H1 (cell line): ENCODE data around the gene CDADC1. TPM values are rescaled to one million over a fixed set of nuclear protein-coding genes. Genes with fewer than 3 reads are reported as not detected.

ENCODE experiments used
- CTCF ChIA-PET: fragments of 300-600 bp; sonication (Branson Sonifier 250); formaldehyde crosslinking; loops from one replicate; lab custom pipeline; 2021; ENCODE audit not compliant: partially characterized antibody; lab: Charles Lee
- POLR2A ChIA-PET: fragments of 300-600 bp; sonication (Branson Sonifier 250); formaldehyde crosslinking; loops from one replicate; lab custom pipeline; 2021; ENCODE audit warnings: inconsistent platforms; ENCODE audit not compliant: partially characterized antibody; lab: Charles Lee
- DNase-seq, 2 experiments: peaks; one replicate each; pipeline versions ENCODE4 v3.0.0 to v3.0.0-alpha.2; 2010 to 2022; ENCODE audit warnings: low spot score in 2 of 2, low read depth in 1 of 2, mixed read lengths in 1 of 2
- FAIRE-seq: peaks from 2 replicates; lab custom pipeline; 2011; peaks lifted over from hg19 to GRCh38; lab: Jason Lieb, UNC
- H2AFZ ChIP-seq: 2 replicates; pipeline ENCODE4 v1.8.1; 2012; ENCODE audit warnings: low read length, inconsistent platforms
- H2AK5ac ChIP-seq: 2 replicates; pipeline ENCODE4 v1.6.1; 2013; ENCODE audit warnings: low read depth, low read length
- H2BK120ac ChIP-seq: replicated peaks from 2 replicates; pipeline ENCODE3; 2013; ENCODE audit warnings: low read depth, low read length, inconsistent platforms
- H2BK12ac ChIP-seq: 2 replicates; pipeline ENCODE4 v1.6.1; 2013; ENCODE audit warnings: low read depth, low read length
- H2BK15ac ChIP-seq: 2 replicates; pipeline ENCODE4 v1.6.1; 2013; ENCODE audit warnings: low read length
- H2BK20ac ChIP-seq: 2 replicates; pipeline ENCODE4 v1.6.1; 2013; ENCODE audit warnings: low read length
- H2BK5ac ChIP-seq: 2 replicates; pipeline ENCODE4 v1.6.1; 2013; ENCODE audit warnings: low read depth, low read length
- H3K14ac ChIP-seq: 2 replicates; pipeline ENCODE4 v1.6.1; 2013; ENCODE audit warnings: inconsistent platforms; ENCODE audit not compliant: insufficient read length
- H3K18ac ChIP-seq: 2 replicates; pipeline ENCODE4 v1.6.1; 2013; ENCODE audit warnings: low read length; ENCODE audit errors: extremely low read depth
- H3K23ac ChIP-seq: 2 replicates; pipeline ENCODE4 v1.6.1; 2013; ENCODE audit warnings: inconsistent platforms; ENCODE audit not compliant: insufficient read length
- H3K23me2 ChIP-seq: 2 replicates; pipeline ENCODE4 v1.6.1; 2013; ENCODE audit warnings: low read depth, low read length
- H3K27ac ChIP-seq: 2 replicates; pipeline ENCODE4 v1.6.1; 2011; ENCODE audit warnings: low read depth, low read length, inconsistent platforms
- H3K27me3 ChIP-seq, 4 experiments: replicated peaks in 1 of 4; 1 replicate in 1 of 4; 2 replicates in 3 of 4; pipeline versions ENCODE4 v1.6.1 to v1.8.1; 2011 to 2013; ENCODE audit warnings: low read length in 3 of 4, mild to moderate bottlenecking in 3 of 4, inconsistent platforms in 2 of 4, mixed read lengths in 2 of 4, moderate library complexity in 1 of 4; ENCODE audit not compliant: control insufficient read depth in 3 of 4, insufficient read depth in 3 of 4; ENCODE audit errors: extremely low read depth in 1 of 4
- H3K36me3 ChIP-seq, 4 experiments: 2 replicates each; pipeline versions ENCODE4 v1.6.1 to v1.8.1; 2011 to 2013; ENCODE audit warnings: mild to moderate bottlenecking in 4 of 4, low read length in 3 of 4, moderate library complexity in 2 of 4, control low read depth in 1 of 4, inconsistent platforms in 1 of 4; ENCODE audit not compliant: insufficient read depth in 4 of 4, control insufficient read depth in 2 of 4
- H3K4ac ChIP-seq: replicated peaks from 2 replicates; pipeline ENCODE3; 2013; ENCODE audit warnings: low read length, low read depth, mixed read lengths, inconsistent platforms; ENCODE audit not compliant: insufficient read length
- H3K4me1 ChIP-seq, 4 experiments: replicated peaks in 1 of 4; 1 replicate in 1 of 4; 2 replicates in 3 of 4; pipeline versions ENCODE4 v1.6.1 to v1.8.1; 2011 to 2013; ENCODE audit warnings: low read length in 3 of 4, inconsistent platforms in 2 of 4, mixed read lengths in 1 of 4; ENCODE audit not compliant: insufficient read depth in 4 of 4, control insufficient read depth in 3 of 4
- H3K4me2 ChIP-seq, 2 experiments: 2 replicates each; pipeline versions ENCODE4 v1.6.1 to v1.8.1; 2011 to 2013; ENCODE audit warnings: low read depth in 2 of 2, low read length in 2 of 2, control low read depth in 1 of 2, inconsistent platforms in 1 of 2, mild to moderate bottlenecking in 1 of 2; ENCODE audit not compliant: insufficient read depth in 1 of 2
- H3K4me3 ChIP-seq, 4 experiments: fragments of 200-600, 300-600 bp in 1 of 4; sonication (generic), shearing (Covaris generic), sonication (Bioruptor Twin) in 1 of 4; 2 replicates each; pipeline versions ENCODE4 v1.5.1 to v1.8.1; 2011 to 2016; ENCODE audit warnings: low read length in 4 of 4, low read depth in 3 of 4, control low read depth in 2 of 4, inconsistent platforms in 2 of 4, mild to moderate bottlenecking in 2 of 4, mixed read lengths in 1 of 4, moderate library complexity in 1 of 4; ENCODE audit not compliant: insufficient read depth in 2 of 4; ENCODE audit errors: extremely low read depth in 1 of 4
- H3K56ac ChIP-seq: replicated peaks from 2 replicates; pipeline ENCODE3; 2013; ENCODE audit warnings: low read depth, mild to moderate bottlenecking, mixed read lengths, low read length, inconsistent platforms; ENCODE audit not compliant: insufficient read length
- H3K79me1 ChIP-seq: 2 replicates; pipeline ENCODE4 v1.6.1; 2013; ENCODE audit warnings: low read depth, low read length, control low read depth
- H3K79me2 ChIP-seq, 2 experiments: 2 replicates each; pipeline versions ENCODE4 v1.6.1 to v1.8.1; 2012 to 2013; ENCODE audit warnings: low read length in 2 of 2, mild to moderate bottlenecking in 2 of 2, inconsistent platforms in 1 of 2; ENCODE audit not compliant: insufficient read depth in 2 of 2, control insufficient read depth in 1 of 2
- H3K9ac ChIP-seq, 4 experiments: replicated peaks in 1 of 4; 1 replicate in 1 of 4; 2 replicates in 3 of 4; pipeline versions ENCODE4 v1.6.1 to v1.8.1; 2011 to 2013; ENCODE audit warnings: low read depth in 3 of 4, low read length in 3 of 4, control low read depth in 2 of 4, mild to moderate bottlenecking in 2 of 4, moderate library complexity in 2 of 4, inconsistent platforms in 1 of 4; ENCODE audit errors: extremely low read depth in 1 of 4
- H3K9me3 ChIP-seq, 2 experiments: 2 replicates each; pipeline versions ENCODE4 v1.6.1 to v1.8.1; 2012 to 2013; ENCODE audit warnings: mild to moderate bottlenecking in 2 of 2, moderate library complexity in 2 of 2, control low read depth in 1 of 2, inconsistent platforms in 1 of 2, low read depth in 1 of 2, low read length in 1 of 2, mixed read lengths in 1 of 2; ENCODE audit not compliant: insufficient read depth in 2 of 2
- H4K20me1 ChIP-seq, 2 experiments: replicated peaks in 1 of 2; 2 replicates each; pipeline versions ENCODE3 to v1.8.1; 2011 to 2013; ENCODE audit warnings: inconsistent platforms in 2 of 2, low read length in 2 of 2, mild to moderate bottlenecking in 1 of 2; ENCODE audit not compliant: insufficient read depth in 2 of 2, control insufficient read depth in 1 of 2
- H4K5ac ChIP-seq: 2 replicates; pipeline ENCODE4 v1.6.1; 2013; ENCODE audit warnings: low read length, low read depth, mixed read lengths, inconsistent platforms; ENCODE audit not compliant: insufficient read length
- H4K8ac ChIP-seq: 2 replicates; pipeline ENCODE4 v1.8.0; 2013; ENCODE audit warnings: mild to moderate bottlenecking, moderate library complexity, low read length, inconsistent platforms; ENCODE audit not compliant: insufficient read depth; ENCODE audit errors: extremely low read depth
- H4K91ac ChIP-seq: replicated peaks from 2 replicates; pipeline ENCODE3; 2013; ENCODE audit warnings: low read length, mixed read lengths, inconsistent platforms; ENCODE audit not compliant: insufficient read length
- CHD1 ChIP-seq: IDR thresholded peaks from 2 replicates; pipeline ENCODE4 v1.6.1; 2012; ENCODE audit warnings: low read depth, low read length, improper control_type of control experiment
- CREB1 ChIP-seq: IDR thresholded peaks from 2 replicates; pipeline ENCODE4 v1.6.1; 2012; ENCODE audit warnings: inconsistent platforms
- EP300 ChIP-seq, 2 experiments: IDR thresholded peaks; 1 replicate in 1 of 2; 2 replicates in 1 of 2; pipeline ENCODE4 v1.6.1; 2011 to 2012; ENCODE audit warnings: low read depth in 2 of 2, low read length in 2 of 2, mild to moderate bottlenecking in 2 of 2, borderline replicate concordance in 1 of 2, inconsistent platforms in 1 of 2, moderate library complexity in 1 of 2
- GTF2F1 ChIP-seq: IDR thresholded peaks from 2 replicates; pipeline ENCODE4 v1.6.1; 2012; ENCODE audit warnings: low read depth, low read length, improper control_type of control experiment, borderline replicate concordance
- PHF8 ChIP-seq: fragments of 200-600 bp; sonication (generic); conservative IDR thresholded peaks from 2 replicates; pipeline ENCODE4 v1.7.1; 2012; ENCODE audit warnings: low read depth, mild to moderate bottlenecking, inconsistent platforms, low read length, moderate library complexity
- POLR2A ChIP-seq, 2 experiments: IDR thresholded peaks; 1 replicate in 1 of 2; 2 replicates in 1 of 2; pipeline ENCODE4 v1.6.1; 2011; ENCODE audit warnings: low read depth in 2 of 2, low read length in 2 of 2, mild to moderate bottlenecking in 2 of 2; ENCODE audit errors: control extremely low read depth in 1 of 2
- POLR2AphosphoS5 ChIP-seq: IDR thresholded peaks from 2 replicates; pipeline ENCODE4 v1.6.1; 2011; ENCODE audit warnings: low read depth, low read length
- POU5F1 ChIP-seq: IDR thresholded peaks from 2 replicates; pipeline ENCODE4 v1.6.1; 2011; ENCODE audit warnings: low read depth, mild to moderate bottlenecking, low read length, moderate library complexity
- RNF2 ChIP-seq: fragments of 200-900, 300-1000 bp; sonication (generic); IDR thresholded peaks from 2 replicates; pipeline ENCODE4 v1.7.1; 2016; ENCODE audit warnings: borderline replicate concordance, low read depth, mild to moderate bottlenecking, antibody characterized with exemption, low read length; ENCODE audit not compliant: poor library complexity, severe bottlenecking; ENCODE audit errors: missing control alignments
- RXRA ChIP-seq: IDR thresholded peaks from 2 replicates; pipeline ENCODE4 v1.6.1; 2011; ENCODE audit warnings: low read depth, mild to moderate bottlenecking, low read length, moderate library complexity; ENCODE audit not compliant: insufficient read depth
- SIN3A ChIP-seq, 2 experiments: IDR thresholded peaks in 1 of 2; conservative IDR thresholded peaks in 1 of 2; 2 replicates each; pipeline ENCODE4 v1.6.1; 2011 to 2012; ENCODE audit warnings: low read length in 2 of 2, improper control_type of control experiment in 1 of 2, low read depth in 1 of 2, mild to moderate bottlenecking in 1 of 2
- SP2 ChIP-seq: IDR thresholded peaks from 2 replicates; pipeline ENCODE4 v1.6.1; 2012; ENCODE audit warnings: mild to moderate bottlenecking, low read length, inconsistent platforms
- TCF12 ChIP-seq: IDR thresholded peaks from 2 replicates; pipeline ENCODE4 v1.6.1; 2011; ENCODE audit warnings: low read depth, mild to moderate bottlenecking, low read length
- YY1 ChIP-seq: IDR thresholded peaks from 2 replicates; pipeline ENCODE4 v1.6.1; 2011; ENCODE audit warnings: low read depth, mild to moderate bottlenecking, low read length
- WGBS, 2 experiments: shearing (Covaris generic) in 1 of 2; methylation state at CpG; one replicate each; pipeline versions ENCODE4 v1.1.6 to v1.1.7; 2013 to 2015; ENCODE audit warnings: low lambda C conversion rate in 2 of 2, mixed read lengths in 2 of 2, inconsistent platforms in 1 of 2, low coverage in 1 of 2, missing lambda C conversion rate in 1 of 2; ENCODE audit not compliant: insufficient replicate concordance in 2 of 2, insufficient coverage in 1 of 2, insufficient read length in 1 of 2; ENCODE audit errors: extremely low coverage in 1 of 2, missing lambda C conversion rate in 1 of 2; 5-methylcytosine and 5-hydroxymethylcytosine counted together
- polyA plus RNA-seq, 7 experiments: library from polyadenylated mRNA; depleted of rRNA in 3 of 7; stranded (reverse) in 5 of 7; unstranded in 2 of 7; fragments of >200 nt in 5 of 7; fragments of 200-250 nt in 2 of 7; gene quantifications; 1 replicate in 5 of 7; 2 replicates in 1 of 7; 4 replicates in 1 of 7; pipeline versions ENCODE4 v1.2.1 to v1.2.3, GENCODE V29; 2011 to 2013; ENCODE audit warnings: missing spikeins in 2 of 7, mixed read lengths in 2 of 7
- total RNA-seq: library from RNA; stranded (reverse); fragmentation: NEBNext Ultra II Directional; extraction: Animal tissue kit (Norgen Biotek cat#: 25700); gene quantifications from 2 replicates; pipeline ENCODE4 v1.2.1, GENCODE V29; 2021

CDADC1 gene
- total and polyA plus RNA-seq, 2 of the 8 experiments (the other 6 are each of a cell fraction or from before 2014, with no cell fraction given) = 0.98 to 2.7 TPM

GRCh38 chr13:49302817-49303216 lies 55.1 kb downstream of the CDADC1 start:
- no peak overlapping the region for H3K4ac ChIP-seq
- H3K36me3 ChIP-seq = no peaks in the 10 kb centered on the region
- H2BK20ac ChIP-seq = no peak overlapping the region
- H3K79me2 ChIP-seq = no peaks in the 10 kb centered on the region
- H3K56ac ChIP-seq = no peak overlapping the region
- TF ChIP-seq POLR2A (IDR thresholded peaks at IDR 0.05; ENCODE audit: control extremely low read depth in 1 of 2, low read depth in 2 of 2, low read length in 2 of 2) (no peak), CHD1 (no peak), YY1 (no peak), PHF8 (no peak), SP2 (no peak), RNF2 (no peak), EP300 (IDR thresholded peaks at IDR 0.05; ENCODE audit: borderline replicate concordance in 1 of 2, low read depth in 2 of 2, low read length in 2 of 2) (no peak), SIN3A (conservative IDR thresholded peaks at IDR 0.05 in 1 of 2, IDR thresholded peaks at IDR 0.05 in 1 of 2; ENCODE audit: low read depth in 1 of 2, low read length in 2 of 2) (no peak), POU5F1 (no peak), TCF12 (no peak), GTF2F1 (no peak), RXRA (no peak), CREB1 (no peak), POLR2AphosphoS5 (no peak)
- CTCF ChIA-PET = interaction anchor here (0.6 to 1.6 kb wide), 13 partner anchors 11 to 304 kb away, joined by 3 to 7 read pairs (median 3); no protein-coding TSS in a partner anchor
- H4K20me1 ChIP-seq = no peaks in the 10 kb centered on the region
- no peak overlapping the region for H3K4me2 ChIP-seq
- H2BK15ac ChIP-seq = peak overlapping the region; percentile 40; the same call in 1 of the 2 replicates
- H3K79me1 ChIP-seq = no peaks in the 10 kb centered on the region
- no peak overlapping the region for H2BK5ac ChIP-seq
- no peak overlapping the region for H3K23ac ChIP-seq
- H3K27me3 ChIP-seq = peaks cover 0 to 2% (median 0%) of the 10 kb centered on the region in 4 experiments; a peak in 1 of 7 replicates
- H2AFZ ChIP-seq = no peak overlapping the region
- no peak overlapping the region for H2AK5ac ChIP-seq
- H3K4me1 ChIP-seq = peaks cover 0 to 3% (median 0%) of the 10 kb centered on the region in 4 experiments; a peak in 2 of 7 replicates
- whole genome bisulfite sequencing, 2 experiments = 89% methylated on average over 9 of the region's 9 CpGs; no CpG with 5 or more reads in 1 of the 2 experiments
- no peaks in the 10 kb centered on the region for H3K9me3 ChIP-seq
- H4K91ac ChIP-seq = no peak overlapping the region
- DNase-seq (no peak), FAIRE-seq (no peak)
- H3K14ac ChIP-seq = no peak overlapping the region
- no peak overlapping the region for H2BK120ac ChIP-seq
- H3K23me2 ChIP-seq = no peaks in the 10 kb centered on the region
- no peak overlapping the region for H3K9ac ChIP-seq
- no peak overlapping the region for H3K18ac ChIP-seq
- H4K8ac ChIP-seq = no peak overlapping the region
- no peak overlapping the region for H3K4me3 ChIP-seq
- POLR2A ChIA-PET = no interaction called here
- H2BK12ac ChIP-seq = no peak overlapping the region
- no peak overlapping the region for H4K5ac ChIP-seq
- no peak overlapping the region for H3K27ac ChIP-seq
